ENCODE measurements around the gene ATXN7L3. TPM values are rescaled to one million over a fixed set of nuclear protein-coding genes. Genes with fewer than 3 reads are reported as not detected.

The ATXN7L3 gene
- total RNA-seq, 3 donors from 2014 or later, result 86.8 to 96.4 (median 89.0) TPM

- Histone ChIP-seq H3K9me3 (no peaks in the 10 kb centered on the region), H3K4me3 (no peak overlapping the region), H3K36me3 (ENCODE audit: low read depth) (no peaks in the 10 kb centered on the region), H3K4me1 (ENCODE audit: low read depth) (no peaks in the 10 kb centered on the region)
- intact Hi-C loops (cut with DNase I, micrococcal nuclease), result no loop called here
- ATAC-seq, result no peak
- no peak for DNase-seq
- TF ChIP-seq CTCF (IDR thresholded peaks at IDR 0.05), result no peak
These were observed 36.8 kb upstream of the ATXN7L3 start for GRCh38 chr17:44236444-44236991.

GRCh38 chr17:44235583-44235936, 35.9 kb upstream of the ATXN7L3 start:
- ATAC-seq, result no peak
- H3K36me3 ChIP-seq (ENCODE audit: low read depth), result no peaks in the 10 kb centered on the region
- no peak for TF ChIP-seq CTCF (IDR thresholded peaks at IDR 0.05)
- intact Hi-C loops (cut with DNase I, micrococcal nuclease), result no loop called here
- H3K4me1 ChIP-seq (ENCODE audit: low read depth), result no peaks in the 10 kb centered on the region
- no peak for DNase-seq
- H3K4me3 ChIP-seq, result no peak overlapping the region
- no peaks in the 10 kb centered on the region for H3K9me3 ChIP-seq

GRCh38 chr17:44233582-44233981, 33.9 kb upstream of the ATXN7L3 start:
- no peak for TF ChIP-seq CTCF (IDR thresholded peaks at IDR 0.05)
- H3K4me1 ChIP-seq (ENCODE audit: low read depth), result no peaks in the 10 kb centered on the region
- no peaks in the 10 kb centered on the region for H3K36me3 ChIP-seq (ENCODE audit: low read depth)
- DNase-seq (no peak), ATAC-seq (no peak)
- H3K9me3 ChIP-seq, result no peaks in the 10 kb centered on the region
- no peak overlapping the region for H3K4me3 ChIP-seq
- intact Hi-C loops (cut with DNase I, micrococcal nuclease), result no loop called here

GRCh38 chr17:44232061-44232460, 32.4 kb upstream of the ATXN7L3 start:
- Histone ChIP-seq H3K36me3 (ENCODE audit: low read depth) (no peaks in the 10 kb centered on the region), H3K4me3 (no peak overlapping the region), H3K4me1 (ENCODE audit: low read depth) (no peaks in the 10 kb centered on the region), H3K9me3 (no peaks in the 10 kb centered on the region)
- TF ChIP-seq CTCF (IDR thresholded peaks at IDR 0.05), result no peak
- intact Hi-C loops (cut with DNase I, micrococcal nuclease), result no loop called here
- ATAC-seq (no peak), DNase-seq (no peak)

- Histone ChIP-seq H3K4me1 (ENCODE audit: low read depth) (no peaks in the 10 kb centered on the region), H3K36me3 (ENCODE audit: low read depth) (no peaks in the 10 kb centered on the region), H3K9me3 (no peaks in the 10 kb centered on the region), H3K4me3 (no peak overlapping the region)
- TF ChIP-seq CTCF (IDR thresholded peaks at IDR 0.05), result no peak
- DNase-seq, result no peak
- no peak for ATAC-seq
- intact Hi-C loops (cut with DNase I, micrococcal nuclease), result no loop called here
These were observed 30.5 kb upstream of the ATXN7L3 start for GRCh38 chr17:44230140-44230539.

- H3K4me3 ChIP-seq, result no peak overlapping the region
- DNase-seq (no peak), ATAC-seq (no peak)
- intact Hi-C loops (cut with DNase I, micrococcal nuclease), result no loop called here
- no peaks in the 10 kb centered on the region for H3K9me3 ChIP-seq
- no peaks in the 10 kb centered on the region for H3K4me1 ChIP-seq (ENCODE audit: low read depth)
- H3K36me3 ChIP-seq (ENCODE audit: low read depth), result no peaks in the 10 kb centered on the region
- no peak for TF ChIP-seq CTCF (IDR thresholded peaks at IDR 0.05)
These were observed 29.4 kb upstream of the ATXN7L3 start for GRCh38 chr17:44229090-44229489.

All from mucosa of descending colon (tissue), 3 donors.